ENCODE results near the gene DVL3.

GRCh38 chr3:184183679-184184078 is 28.5 kb downstream of the DVL3 start:
- TF ChIP-seq ZNF138 (CRISPR knock-in tag; conservative IDR thresholded peaks at IDR 0.05) (no peak), CTCF (IDR thresholded peaks at IDR 0.05) (no peak), ZBTB21 (CRISPR knock-in tag; IDR thresholded peaks at IDR 0.05; ENCODE audit: borderline replicate concordance) (no peak), NFYB (CRISPR knock-in tag; conservative IDR thresholded peaks at IDR 0.05; ENCODE audit: low read depth) (no peak), SP1 (CRISPR knock-in tag; conservative IDR thresholded peaks at IDR 0.05) (no peak), PRDM15 (CRISPR knock-in tag; IDR thresholded peaks at IDR 0.05) (no peak), E2F1 (CRISPR knock-in tag; IDR thresholded peaks at IDR 0.05) (no peak), ZNF281 (CRISPR knock-in tag; IDR thresholded peaks at IDR 0.05) (no peak), CREM (CRISPR knock-in tag; IDR thresholded peaks at IDR 0.05) (no peak), FOXK1 (CRISPR knock-in tag; IDR thresholded peaks at IDR 0.05) (no peak), JUN (CRISPR knock-in tag; IDR thresholded peaks at IDR 0.05) (no peak), ATF6 (CRISPR knock-in tag; IDR thresholded peaks at IDR 0.05) (no peak), KAT7 (CRISPR knock-in tag; IDR thresholded peaks at IDR 0.05; ENCODE audit: borderline replicate concordance) (no peak)

Data from WTC11 (cell line).